Measurements from ENCODE around the gene BRINP2. TPM values are rescaled to one million over a fixed set of nuclear protein-coding genes. Genes with fewer than 3 reads are reported as not detected.
"Not testable (repeated sequence)": the region's sequence is repeated elsewhere in the genome, so short reads cannot be mapped to it uniquely, and the experiment has no call there.

Gene BRINP2
- total RNA-seq, 1 donor from 2014 or later, result not detected

GRCh38 chr1:177311111-177311510, 140.4 kb downstream of the BRINP2 start:
- no peak for DNase-seq (ENCODE audit: low read depth)

- DNase-seq (ENCODE audit: low read depth), result no peak
Measured at GRCh38 chr1:177311586-177311985, 140.8 kb downstream of the BRINP2 start.

- DNase-seq (ENCODE audit: low read depth), result no peak
Measured at GRCh38 chr1:177315261-177315660, 144.5 kb downstream of the BRINP2 start.

GRCh38 chr1:177315761-177316160, 145.0 kb downstream of the BRINP2 start:
- DNase-seq (ENCODE audit: low read depth), result no peak

- DNase-seq (ENCODE audit: low read depth), result not testable (repeated sequence)
Measured at GRCh38 chr1:177321434-177321833, 150.7 kb downstream of the BRINP2 start.

- DNase-seq (ENCODE audit: low read depth), result peak; percentile 7
Measured at GRCh38 chr1:177328251-177328650, 157.5 kb downstream of the BRINP2 start.

GRCh38 chr1:177329871-177330270, 159.1 kb downstream of the BRINP2 start:
- peak; percentile 6 for DNase-seq (ENCODE audit: low read depth)

Other genes with a start within 250 kb of the BRINP2 start
- gene ASTN1, start 6.2 kb upstream of the BRINP2 start, total RNA-seq, result under 0.01 and 0.05 TPM in 2 replicates